ENCODE measurements around the gene SDK1.

Gene SDK1

DNA sequence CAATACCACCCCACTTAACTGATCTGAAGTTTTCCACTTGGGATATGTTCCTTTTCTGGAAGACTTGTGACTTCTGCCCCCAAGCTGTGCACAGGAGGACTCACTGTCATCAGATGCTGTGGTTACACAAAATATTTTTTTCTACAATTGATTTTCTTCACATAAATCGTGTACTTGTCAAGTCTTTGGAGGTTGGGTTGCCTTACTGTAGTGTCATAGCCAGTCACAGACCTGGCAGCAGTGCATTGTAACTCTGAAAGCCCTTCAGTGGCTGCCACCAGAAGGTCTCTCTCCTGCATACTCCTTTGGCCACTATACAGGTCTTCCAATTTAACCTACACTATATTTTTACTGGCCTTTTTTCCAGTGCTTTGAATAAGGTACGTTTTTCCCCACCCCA, 73.2 kb downstream of the SDK1 start:
- DNase-seq (ENCODE audit: low read depth): no peak
- TF ChIP-seq, protein P1, sequence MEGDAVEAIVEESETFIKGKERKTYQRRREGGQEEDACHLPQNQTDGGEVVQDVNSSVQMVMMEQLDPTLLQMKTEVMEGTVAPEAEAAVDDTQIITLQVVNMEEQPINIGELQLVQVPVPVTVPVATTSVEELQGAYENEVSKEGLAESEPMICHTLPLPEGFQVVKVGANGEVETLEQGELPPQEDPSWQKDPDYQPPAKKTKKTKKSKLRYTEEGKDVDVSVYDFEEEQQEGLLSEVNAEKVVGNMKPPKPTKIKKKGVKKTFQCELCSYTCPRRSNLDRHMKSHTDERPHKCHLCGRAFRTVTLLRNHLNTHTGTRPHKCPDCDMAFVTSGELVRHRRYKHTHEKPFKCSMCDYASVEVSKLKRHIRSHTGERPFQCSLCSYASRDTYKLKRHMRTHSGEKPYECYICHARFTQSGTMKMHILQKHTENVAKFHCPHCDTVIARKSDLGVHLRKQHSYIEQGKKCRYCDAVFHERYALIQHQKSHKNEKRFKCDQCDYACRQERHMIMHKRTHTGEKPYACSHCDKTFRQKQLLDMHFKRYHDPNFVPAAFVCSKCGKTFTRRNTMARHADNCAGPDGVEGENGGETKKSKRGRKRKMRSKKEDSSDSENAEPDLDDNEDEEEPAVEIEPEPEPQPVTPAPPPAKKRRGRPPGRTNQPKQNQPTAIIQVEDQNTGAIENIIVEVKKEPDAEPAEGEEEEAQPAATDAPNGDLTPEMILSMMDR (IDR thresholded peaks at IDR 0.05; ENCODE audit: insufficient read depth, low read depth, low read length, missing control alignments): no peak
- no peak overlapping the region for H3K4me3 ChIP-seq (ENCODE audit: low read length)

GRCh38 chr7:3378390-3379150, 77.5 kb downstream of the SDK1 start:
- DNase-seq (ENCODE audit: low read depth): no peak
- TF ChIP-seq, protein P1 (IDR thresholded peaks at IDR 0.05; ENCODE audit: insufficient read depth, low read depth, low read length, missing control alignments): no peak
- no peak overlapping the region for H3K4me3 ChIP-seq (ENCODE audit: low read length)

- H3K4me3 ChIP-seq (ENCODE audit: low read length): no peak overlapping the region
- TF ChIP-seq, protein P1 (IDR thresholded peaks at IDR 0.05; ENCODE audit: insufficient read depth, low read depth, low read length, missing control alignments): no peak
- DNase-seq (ENCODE audit: low read depth): no peak
These were observed 79.0 kb downstream of the SDK1 start for GRCh38 chr7:3380034-3380433.

DNA sequence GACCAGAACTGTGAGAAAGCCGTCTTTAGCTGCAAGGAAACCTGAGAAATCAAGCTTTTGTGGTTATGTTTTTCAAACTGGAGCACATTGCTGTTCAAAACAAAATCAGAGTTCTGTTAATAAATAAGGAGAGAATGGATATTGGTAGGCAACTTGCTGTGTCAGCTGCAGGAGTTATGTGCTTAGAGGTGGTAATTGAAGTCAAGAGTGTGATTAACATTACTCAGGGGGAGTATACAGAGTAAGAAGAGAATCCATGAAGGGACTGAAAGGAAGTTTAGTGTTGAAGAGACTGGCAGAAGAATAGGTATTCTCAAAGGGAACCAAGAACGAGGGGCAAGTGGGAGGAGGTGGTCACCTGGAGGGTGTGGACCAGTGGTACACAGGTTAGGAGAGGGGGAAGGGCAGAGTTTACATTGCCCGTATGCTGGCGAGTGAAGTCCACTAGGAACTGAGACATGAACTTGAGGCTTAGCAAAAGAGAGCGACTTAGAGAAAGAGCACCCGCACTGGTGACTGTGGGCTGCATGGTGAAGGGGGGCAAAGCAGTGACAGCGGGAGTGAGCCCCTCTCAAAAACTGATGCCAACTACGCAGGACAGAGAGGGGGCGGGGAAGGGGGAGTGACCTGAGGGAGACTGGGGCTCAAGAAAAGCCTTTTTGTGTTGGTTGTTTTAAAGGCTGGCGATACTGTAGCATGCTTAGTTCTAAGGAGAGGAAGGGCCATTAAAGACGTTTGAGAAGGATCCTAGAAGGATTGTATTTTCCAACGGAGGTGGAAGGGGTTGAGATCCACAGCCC, 80.0 kb downstream of the SDK1 start:
- DNase-seq (ENCODE audit: low read depth): no peak

GRCh38 chr7:3386423-3387190, 85.6 kb downstream of the SDK1 start:
- H3K4me3 ChIP-seq (ENCODE audit: low read length): no peak overlapping the region
- TF ChIP-seq, protein P1 (IDR thresholded peaks at IDR 0.05; ENCODE audit: insufficient read depth, low read depth, low read length, missing control alignments): no peak
- no peak for DNase-seq (ENCODE audit: low read depth)

More for the DNA sequence above, 80.0 kb downstream of the SDK1 start:
- no peak overlapping the region for H3K4me3 ChIP-seq (ENCODE audit: low read length)
- TF ChIP-seq, protein P1 (IDR thresholded peaks at IDR 0.05; ENCODE audit: insufficient read depth, low read depth, low read length, missing control alignments): no peak

DNA sequence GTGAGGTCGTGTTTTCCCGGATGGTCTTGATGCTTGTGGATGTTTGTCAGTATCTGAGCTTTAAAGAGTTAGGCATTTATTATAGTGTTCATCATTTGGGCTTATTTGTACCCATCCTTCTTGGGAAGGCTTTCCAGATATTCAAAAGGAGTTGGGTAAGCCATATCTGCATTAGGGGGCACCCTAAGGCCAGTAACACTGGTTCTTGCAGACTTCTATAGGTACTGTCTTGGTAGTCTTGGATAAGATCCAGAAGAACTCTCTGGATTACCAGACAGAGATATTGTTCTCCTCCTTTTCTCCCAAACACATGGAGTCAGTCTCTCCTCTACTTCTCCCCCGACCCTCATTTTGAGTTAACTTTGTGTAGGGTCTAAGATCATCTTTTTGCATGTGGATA, 92.8 kb downstream of the SDK1 start:
- TF ChIP-seq, protein P1 (IDR thresholded peaks at IDR 0.05; ENCODE audit: insufficient read depth, low read depth, low read length, missing control alignments): peak; percentile 5
- DNase-seq (ENCODE audit: low read depth): peak; percentile 27
- no peak overlapping the region for H3K4me3 ChIP-seq (ENCODE audit: low read length)
